Measurements from ENCODE around the gene PRPF19. TPM values are rescaled to one million over a fixed set of nuclear protein-coding genes. Genes with fewer than 3 reads are reported as not detected.

Gene PRPF19
- total RNA-seq, 2 experiments from 2014 or later, result 120 to 153 TPM

- no peaks in the 10 kb centered on the region for H3K9me3 ChIP-seq (ENCODE audit: low read length)
- intact Hi-C loops (cut with micrococcal nuclease; ENCODE audit: unreplicated experiment), result no loop called here
- CTCF ChIA-PET (ENCODE audit: unreplicated experiment), result interaction anchor here (1.0 kb wide), 1 partner anchor 12 kb away, joined by 4 read pairs; no protein-coding TSS in a partner anchor
- H3K79me2 ChIP-seq (ENCODE audit: insufficient read depth, low read depth, low read length), result no peaks in the 10 kb centered on the region
- H3K4me2 ChIP-seq (ENCODE audit: low read length), result no peak overlapping the region
- DNase-seq (ENCODE audit: low spot score), result no peak
- no TSS peak for BruUV-seq (replicated peaks)
- POLR2A ChIA-PET, result interaction anchor here (0.7 to 1.4 kb wide), 2 partner anchors 14 to 187 kb away, joined by 3 to 5 read pairs; partner anchors contain the start of gene TMEM109
- no peaks in the 10 kb centered on the region for H4K20me1 ChIP-seq (ENCODE audit: insufficient read depth, low read length)
- TF ChIP-seq CTCF (conservative IDR thresholded peaks at IDR 0.05; ENCODE audit: low read length) (no peak), EZH2phosphoT487 (IDR thresholded peaks at IDR 0.05; ENCODE audit: borderline replicate concordance, low read depth, low read length) (no peak)
- no peak overlapping the region for H3K27ac ChIP-seq (ENCODE audit: low read depth, low read length, poor library complexity, severe bottlenecking)
- no peak overlapping the region for H2AFZ ChIP-seq (ENCODE audit: low read length)
- peaks cover 16% of the 10 kb centered on the region for H3K36me3 ChIP-seq (ENCODE audit: insufficient read depth, low read length)
- peaks cover 41% of the 10 kb centered on the region for H3K4me1 ChIP-seq (ENCODE audit: insufficient read depth, low read length, poor library complexity, severe bottlenecking)
- no peaks in the 10 kb centered on the region for H3K9me2 ChIP-seq (ENCODE audit: insufficient read depth, low read length)
- H3K4me3 ChIP-seq (ENCODE audit: low read depth, low read length, poor library complexity, severe bottlenecking), result no peak overlapping the region
Measured at GRCh38 chr11:60927061-60927592, 20.7 kb upstream of the PRPF19 start.

- no TSS peak for BruUV-seq (replicated peaks)
- ChIA-PET CTCF (ENCODE audit: unreplicated experiment) (interaction anchor here (1.0 kb wide), 1 partner anchor 11 kb away, joined by 4 read pairs; no protein-coding TSS in a partner anchor), POLR2A (interaction anchor here (0.7 to 1.4 kb wide), 2 partner anchors 13 to 188 kb away, joined by 3 to 5 read pairs; partner anchors contain the start of gene TMEM109)
- Histone ChIP-seq H3K27ac (ENCODE audit: low read depth, low read length, poor library complexity, severe bottlenecking) (no peak overlapping the region), H3K4me3 (ENCODE audit: low read depth, low read length, poor library complexity, severe bottlenecking) (no peak overlapping the region), H3K9me3 (ENCODE audit: low read length) (no peaks in the 10 kb centered on the region), H3K9me2 (ENCODE audit: insufficient read depth, low read length) (no peaks in the 10 kb centered on the region), H3K79me2 (ENCODE audit: insufficient read depth, low read depth, low read length) (no peaks in the 10 kb centered on the region), H3K36me3 (ENCODE audit: insufficient read depth, low read length) (peaks cover 22% of the 10 kb centered on the region), H3K4me2 (ENCODE audit: low read length) (no peak overlapping the region), H2AFZ (ENCODE audit: low read length) (no peak overlapping the region), H4K20me1 (ENCODE audit: insufficient read depth, low read length) (no peaks in the 10 kb centered on the region), H3K4me1 (ENCODE audit: insufficient read depth, low read length, poor library complexity, severe bottlenecking) (peaks cover 35% of the 10 kb centered on the region)
- no peak for DNase-seq (ENCODE audit: low spot score)
- intact Hi-C loops (cut with micrococcal nuclease; ENCODE audit: unreplicated experiment), result no loop called here
- TF ChIP-seq CTCF (conservative IDR thresholded peaks at IDR 0.05; ENCODE audit: low read length) (no peak), EZH2phosphoT487 (IDR thresholded peaks at IDR 0.05; ENCODE audit: borderline replicate concordance, low read depth, low read length) (no peak)
Measured at GRCh38 chr11:60926500-60926899, 20.1 kb upstream of the PRPF19 start.

- no peak for DNase-seq (ENCODE audit: low spot score)
- POLR2A ChIA-PET, result interaction anchor here (0.5 kb wide), 1 partner anchor 36 kb away, joined by 3 read pairs; no protein-coding TSS in a partner anchor
- H4K20me1 ChIP-seq (ENCODE audit: insufficient read depth, low read length), result no peaks in the 10 kb centered on the region
- CTCF ChIA-PET (ENCODE audit: unreplicated experiment), result no interaction called here
- no peaks in the 10 kb centered on the region for H3K9me3 ChIP-seq (ENCODE audit: low read length)
- peaks cover 29% of the 10 kb centered on the region for H3K36me3 ChIP-seq (ENCODE audit: insufficient read depth, low read length)
- intact Hi-C loops (cut with micrococcal nuclease; ENCODE audit: unreplicated experiment), result loop anchor here (1.0 kb wide), 1 partner anchor 11 kb away; no protein-coding TSS in a partner anchor
- no peaks in the 10 kb centered on the region for H3K9me2 ChIP-seq (ENCODE audit: insufficient read depth, low read length)
- H3K79me2 ChIP-seq (ENCODE audit: insufficient read depth, low read depth, low read length), result no peaks in the 10 kb centered on the region
- no peak overlapping the region for H3K27ac ChIP-seq (ENCODE audit: low read depth, low read length, poor library complexity, severe bottlenecking)
- H3K4me1 ChIP-seq (ENCODE audit: insufficient read depth, low read length, poor library complexity, severe bottlenecking), result peaks cover 29% of the 10 kb centered on the region
- no peak overlapping the region for H3K4me3 ChIP-seq (ENCODE audit: low read depth, low read length, poor library complexity, severe bottlenecking)
- H2AFZ ChIP-seq (ENCODE audit: low read length), result no peak overlapping the region
- H3K4me2 ChIP-seq (ENCODE audit: low read length), result peak overlapping the region; percentile 56
- BruUV-seq (replicated peaks), result no TSS peak
- TF ChIP-seq EZH2phosphoT487 (IDR thresholded peaks at IDR 0.05; ENCODE audit: borderline replicate concordance, low read depth, low read length), result no peak
- peak; percentile 36; the same call in 1 of the 2 replicates for TF ChIP-seq CTCF (conservative IDR thresholded peaks at IDR 0.05; ENCODE audit: low read length)
Measured at GRCh38 chr11:60925868-60926267, 19.5 kb upstream of the PRPF19 start.

All from OCI-LY7 (cell line).